T-helper 1 cell treated with Interleukin-12 subunit alpha and Interleukin-12 subunit beta and Interleukin-4 antibody, amounts not matched to agents 30 μg/mL and 1 μg/mL, for 36 hours (primary cell): Measurements from ENCODE around the gene CES4A.
A peak's percentile ranks its signal among the peaks of the same experiment; 100 is the strongest.
"Not testable (repeated sequence)": the region's sequence is repeated elsewhere in the genome, so short reads cannot be mapped to it uniquely, and the experiment has no call there.

Experiments
- H3K27ac Mint-ChIP-seq: one replicate; pipeline ENCODE4 v1.8.0; 2021; ENCODE audit warnings: mild to moderate bottlenecking, mixed read lengths
- H3K27me3 Mint-ChIP-seq: one replicate; pipeline ENCODE4 v1.8.0; 2021; ENCODE audit warnings: low read depth, mixed read lengths
- H3K36me3 Mint-ChIP-seq: one replicate; pipeline ENCODE4 v1.8.0; 2021; ENCODE audit warnings: low read depth, mixed read lengths
- H3K4me1 Mint-ChIP-seq: one replicate; pipeline ENCODE4 v1.8.0; 2021; ENCODE audit warnings: low read depth, mixed read lengths
- H3K4me3 Mint-ChIP-seq: one replicate; pipeline ENCODE4 v1.8.0; 2021; ENCODE audit warnings: mild to moderate bottlenecking, moderate library complexity, mixed read lengths
- H3K9me3 Mint-ChIP-seq: one replicate; pipeline ENCODE4 v1.8.0; 2021; ENCODE audit warnings: mixed read lengths

CES4A gene

GRCh38 chr16:67029254-67030096 lies 41.1 kb downstream of the CES4A start:
- peaks cover 34% of the 10 kb centered on the region for H3K36me3 Mint-ChIP-seq
- H3K4me1 Mint-ChIP-seq: peaks cover 51% of the 10 kb centered on the region
- peak overlapping the region; percentile 83 for H3K27ac Mint-ChIP-seq
- peak overlapping the region; percentile 90 for H3K4me3 Mint-ChIP-seq
- H3K27me3 Mint-ChIP-seq: no peaks in the 10 kb centered on the region
- no peaks in the 10 kb centered on the region for H3K9me3 Mint-ChIP-seq

GRCh38 chr16:67030221-67030962 lies 42.0 kb downstream of the CES4A start:
- H3K36me3 Mint-ChIP-seq: peaks cover 37% of the 10 kb centered on the region
- H3K4me1 Mint-ChIP-seq: peaks cover 48% of the 10 kb centered on the region
- H3K27ac Mint-ChIP-seq: peak overlapping the region; percentile 83
- peak overlapping the region; percentile 90 for H3K4me3 Mint-ChIP-seq
- no peaks in the 10 kb centered on the region for H3K9me3 Mint-ChIP-seq
- no peaks in the 10 kb centered on the region for H3K27me3 Mint-ChIP-seq

- peaks cover 48% of the 10 kb centered on the region for H3K36me3 Mint-ChIP-seq
- peak overlapping the region; percentile 23 for H3K27ac Mint-ChIP-seq
- no peaks in the 10 kb centered on the region for H3K27me3 Mint-ChIP-seq
- H3K9me3 Mint-ChIP-seq: no peaks in the 10 kb centered on the region
- H3K4me3 Mint-ChIP-seq: peak overlapping the region; percentile 26
- H3K4me1 Mint-ChIP-seq: peaks cover 52% of the 10 kb centered on the region
Observed at GRCh38 chr16:67034487-67034886, 46.1 kb downstream of the CES4A start.

GRCh38 chr16:67035364-67035763 lies 47.0 kb downstream of the CES4A start:
- Mint-ChIP-seq H3K4me3 (no peak overlapping the region), H3K27me3 (no peaks in the 10 kb centered on the region), H3K9me3 (no peaks in the 10 kb centered on the region), H3K36me3 (peaks cover 49% of the 10 kb centered on the region), H3K4me1 (peaks cover 56% of the 10 kb centered on the region), H3K27ac (no peak overlapping the region)

DNA sequence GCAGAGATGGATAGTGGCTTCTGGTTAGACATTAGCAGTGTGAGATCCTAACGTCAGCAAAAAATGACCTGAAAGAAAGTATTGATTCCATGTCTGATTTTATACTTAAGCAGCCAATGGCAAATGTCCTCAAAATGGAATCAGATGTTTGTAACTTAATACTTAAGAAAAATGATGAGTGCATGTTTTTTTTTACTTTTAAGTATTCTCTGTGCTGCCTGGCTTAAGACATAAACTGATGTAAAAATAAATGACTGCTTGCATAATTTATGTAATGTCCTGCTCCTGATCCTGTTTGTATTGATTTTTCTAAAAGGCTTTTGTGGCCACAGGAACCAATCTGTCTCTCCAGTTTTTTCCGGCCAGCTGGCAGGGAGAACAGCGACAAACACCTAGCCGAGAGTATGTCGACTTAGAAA lies 47.9 kb downstream of the CES4A start:
- no peaks in the 10 kb centered on the region for H3K9me3 Mint-ChIP-seq
- no peak overlapping the region for H3K4me3 Mint-ChIP-seq
- H3K27ac Mint-ChIP-seq: no peak overlapping the region
- no peaks in the 10 kb centered on the region for H3K27me3 Mint-ChIP-seq
- H3K36me3 Mint-ChIP-seq: peaks cover 50% of the 10 kb centered on the region
- peaks cover 60% of the 10 kb centered on the region for H3K4me1 Mint-ChIP-seq

DNA sequence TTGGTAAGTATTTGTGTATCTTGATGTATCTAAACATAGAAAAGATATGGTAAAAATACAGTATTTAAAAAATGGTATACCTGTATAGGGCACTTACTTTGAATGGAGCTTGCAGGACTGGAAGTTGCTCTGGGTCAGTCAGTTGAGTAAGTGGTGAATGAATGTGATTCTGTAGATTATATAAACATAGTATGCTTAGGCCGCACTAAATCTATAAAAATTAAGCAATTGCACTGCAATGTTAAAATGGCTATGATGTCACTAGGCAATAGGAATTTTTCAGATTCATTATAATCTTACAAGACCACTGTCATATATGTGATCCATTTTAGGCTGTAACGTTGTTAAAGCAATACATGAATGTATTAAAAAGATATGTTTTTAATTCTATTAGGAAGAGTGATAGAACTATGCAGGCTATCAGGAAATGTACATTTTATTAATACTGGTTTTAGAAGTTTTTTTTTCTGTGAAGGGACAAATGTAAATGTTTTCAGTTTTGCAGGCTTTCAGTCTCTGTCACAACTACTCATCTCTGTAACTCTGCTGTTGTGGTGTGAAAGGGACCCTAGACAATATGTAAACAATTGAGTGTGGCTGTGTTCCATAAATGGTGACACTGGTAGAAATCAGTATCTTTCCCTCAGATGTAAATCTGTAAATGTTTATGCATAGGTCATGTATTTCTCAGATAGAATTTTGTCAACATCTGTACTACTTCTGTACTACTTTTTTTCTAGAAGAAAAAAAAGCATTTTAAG lies 51.1 kb downstream of the CES4A start:
- H3K4me3 Mint-ChIP-seq: no peak overlapping the region
- H3K36me3 Mint-ChIP-seq: peaks cover 36% of the 10 kb centered on the region

DNA sequence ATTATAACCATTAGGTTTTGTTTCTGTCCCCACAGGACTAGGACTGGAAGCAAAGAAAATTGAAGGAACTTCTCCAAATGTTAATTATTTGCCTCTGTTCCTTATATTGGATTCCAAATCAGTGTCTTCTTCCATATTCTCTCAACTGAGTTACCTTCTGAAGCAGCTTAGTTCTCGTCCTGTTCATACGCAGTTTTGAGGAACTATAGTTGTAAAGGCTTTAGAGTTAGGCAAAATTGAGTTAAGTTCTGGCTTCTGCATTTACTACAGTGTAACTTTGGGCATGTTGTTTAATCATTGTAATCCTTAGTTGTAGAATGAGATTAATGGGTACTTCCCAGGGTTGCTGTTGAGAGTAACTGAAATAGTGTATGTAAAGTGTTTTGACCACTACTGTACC lies 51.8 kb downstream of the CES4A start:
- no peak overlapping the region for H3K4me3 Mint-ChIP-seq
- H3K27ac Mint-ChIP-seq: peak overlapping the region; percentile 12
- H3K4me1 Mint-ChIP-seq: peaks cover 40% of the 10 kb centered on the region
- H3K27me3 Mint-ChIP-seq: no peaks in the 10 kb centered on the region
- no peaks in the 10 kb centered on the region for H3K9me3 Mint-ChIP-seq
- peaks cover 33% of the 10 kb centered on the region for H3K36me3 Mint-ChIP-seq

More for the DNA sequence above, 51.1 kb downstream of the CES4A start:
- Mint-ChIP-seq H3K27ac (no peak overlapping the region), H3K9me3 (no peaks in the 10 kb centered on the region), H3K4me1 (peaks cover 44% of the 10 kb centered on the region), H3K27me3 (no peaks in the 10 kb centered on the region)

- Mint-ChIP-seq H3K4me1 (peaks cover 36% of the 10 kb centered on the region), H3K27ac (peak overlapping the region; percentile 0), H3K4me3 (no peak overlapping the region), H3K9me3 (no peaks in the 10 kb centered on the region), H3K36me3 (peaks cover 32% of the 10 kb centered on the region), H3K27me3 (no peaks in the 10 kb centered on the region)
Observed at GRCh38 chr16:67040906-67041305, 52.5 kb downstream of the CES4A start.

DNA sequence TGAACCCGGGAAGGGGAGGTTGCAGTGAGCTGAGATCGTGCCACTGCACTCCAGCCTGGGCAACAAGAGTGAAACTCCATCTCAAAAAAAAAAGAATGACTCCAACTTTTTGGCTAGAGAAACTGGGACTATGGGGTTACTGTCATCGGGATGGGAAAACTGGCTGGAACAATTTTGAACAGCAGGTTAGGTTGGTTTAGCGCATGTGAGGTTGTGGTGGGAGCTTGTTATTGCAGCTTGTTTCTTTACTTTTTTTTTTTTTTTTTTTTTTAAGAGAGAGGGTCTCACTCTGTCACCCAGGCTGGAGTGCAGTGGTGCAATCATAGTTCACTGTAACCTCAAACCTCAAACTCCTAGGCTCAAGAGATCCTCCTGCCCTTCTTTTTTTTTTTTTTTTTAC lies 53.1 kb downstream of the CES4A start:
- not testable (repeated sequence) for H3K27me3 Mint-ChIP-seq, H3K4me3 Mint-ChIP-seq, H3K9me3 Mint-ChIP-seq, H3K27ac Mint-ChIP-seq
- peaks cover 33% of the 10 kb centered on the region for H3K4me1 Mint-ChIP-seq
- H3K36me3 Mint-ChIP-seq: peaks cover 30% of the 10 kb centered on the region

- Mint-ChIP-seq H3K36me3 (peaks cover 31% of the 10 kb centered on the region), H3K27me3 (no peaks in the 10 kb centered on the region), H3K27ac (no peak overlapping the region), H3K4me1 (peaks cover 38% of the 10 kb centered on the region), H3K9me3 (no peaks in the 10 kb centered on the region), H3K4me3 (no peak overlapping the region)
Observed at GRCh38 chr16:67043420-67043819, 55.0 kb downstream of the CES4A start.

DNA sequence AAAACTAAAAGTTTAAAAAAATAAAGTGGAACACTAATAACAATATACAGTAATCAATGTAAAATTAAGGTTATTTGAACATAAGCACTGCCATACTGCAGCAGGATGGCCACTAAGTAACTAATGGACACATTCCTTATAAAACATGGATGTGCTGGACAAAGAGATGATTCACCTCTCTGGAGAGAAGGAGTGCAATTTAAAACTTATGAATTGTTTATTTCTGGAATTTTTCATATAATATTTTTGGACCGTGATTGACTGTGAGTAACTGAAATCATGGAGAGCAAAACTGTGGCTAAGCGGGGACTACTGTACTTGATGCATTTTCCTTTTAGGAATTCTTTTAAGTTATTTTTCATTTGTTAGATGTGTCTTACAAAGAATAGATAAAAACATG lies 62.4 kb downstream of the CES4A start:
- peaks cover 41% of the 10 kb centered on the region for H3K4me1 Mint-ChIP-seq
- no peak overlapping the region for H3K27ac Mint-ChIP-seq
- no peaks in the 10 kb centered on the region for H3K27me3 Mint-ChIP-seq
- H3K4me3 Mint-ChIP-seq: no peak overlapping the region
- peaks cover 21% of the 10 kb centered on the region for H3K36me3 Mint-ChIP-seq
- no peaks in the 10 kb centered on the region for H3K9me3 Mint-ChIP-seq

DNA sequence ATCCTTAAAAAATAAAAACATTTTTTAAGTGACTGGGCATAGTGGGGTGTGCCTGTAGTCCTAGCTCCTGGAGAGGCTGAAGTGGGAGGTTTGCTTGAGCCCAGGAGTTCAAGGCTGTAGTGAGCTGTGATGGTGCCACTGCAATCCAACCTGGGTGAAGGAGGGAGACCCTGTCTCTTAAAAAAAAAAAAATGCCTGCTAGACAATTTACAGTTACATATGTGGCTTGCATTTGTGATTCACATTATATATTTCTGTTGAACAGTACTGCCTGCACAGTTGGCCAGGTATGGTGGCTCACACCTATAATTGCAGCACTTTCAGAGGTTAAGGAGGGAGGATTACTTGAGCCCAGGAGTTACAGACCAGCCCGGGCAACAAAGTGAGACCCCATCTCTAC lies 64.0 kb downstream of the CES4A start:
- Mint-ChIP-seq H3K27ac (peak overlapping the region; percentile 80), H3K4me1 (peaks cover 39% of the 10 kb centered on the region), H3K9me3 (no peaks in the 10 kb centered on the region), H3K36me3 (peaks cover 22% of the 10 kb centered on the region), H3K4me3 (peak overlapping the region; percentile 80), H3K27me3 (no peaks in the 10 kb centered on the region)

- Mint-ChIP-seq H3K9me3 (no peaks in the 10 kb centered on the region), H3K36me3 (peaks cover 26% of the 10 kb centered on the region), H3K27me3 (no peaks in the 10 kb centered on the region), H3K4me3 (peak overlapping the region; percentile 80), H3K27ac (peak overlapping the region; percentile 80), H3K4me1 (peaks cover 43% of the 10 kb centered on the region)
Observed at GRCh38 chr16:67053767-67054334, 65.5 kb downstream of the CES4A start.

- H3K27ac Mint-ChIP-seq: peak overlapping the region; percentile 80
- no peaks in the 10 kb centered on the region for H3K9me3 Mint-ChIP-seq
- no peaks in the 10 kb centered on the region for H3K27me3 Mint-ChIP-seq
- peak overlapping the region; percentile 80 for H3K4me3 Mint-ChIP-seq
- H3K36me3 Mint-ChIP-seq: peaks cover 30% of the 10 kb centered on the region
- peaks cover 48% of the 10 kb centered on the region for H3K4me1 Mint-ChIP-seq
Observed at GRCh38 chr16:67054901-67055300, 66.5 kb downstream of the CES4A start.
